ENCODE results near the gene CISTR. TPM values are rescaled to one million over a fixed set of nuclear protein-coding genes. Genes with fewer than 3 reads are reported as not detected.

The CISTR gene
- total and polyA plus RNA-seq, 4 donors = not detected

GRCh38 chr12:53754188-53754585 lies 2.4 kb upstream of the CISTR start:
- no peak for TF ChIP-seq CTCF (IDR thresholded peaks at IDR 0.05; ENCODE audit: control extremely low read depth, extremely low read depth)
- H3K4me3 ChIP-seq = no peak overlapping the region
- H3K9ac ChIP-seq (ENCODE audit: insufficient read depth in 1 of 2, low read length in 2 of 2) = no peak overlapping the region
- H3K4me1 ChIP-seq (ENCODE audit: control insufficient read depth in 5 of 5, insufficient read depth in 5 of 5, low read length in 5 of 5) = peaks cover 0 to 21% (median 5%) of the 10 kb centered on the region in 5 donors
- peaks cover 0 to 84% (median 68%) of the 10 kb centered on the region in 3 donors for H3K27me3 ChIP-seq (ENCODE audit: control insufficient read depth in 3 of 3, insufficient read depth in 3 of 3, low read length in 2 of 3)
- no peak for DNase-seq
- ATAC-seq (ENCODE audit: insufficient read depth, low FRiP score) = no peak
- WGBS, 2 donors = 49 to 53% methylated on average over 7 of the region's 7 CpGs
- H3K9me3 ChIP-seq (ENCODE audit: control insufficient read depth in 4 of 4, insufficient read depth in 3 of 4, low read length in 3 of 4) = no peaks in the 10 kb centered on the region
- no peak overlapping the region for H3K27ac ChIP-seq (ENCODE audit: low read depth in 1 of 2, low read length in 1 of 2)
- no peaks in the 10 kb centered on the region for H3K36me3 ChIP-seq (ENCODE audit: control insufficient read depth in 4 of 4, insufficient read depth in 4 of 4, low read length in 4 of 4)

GRCh38 chr12:53752621-53753020 lies 842 bp upstream of the CISTR start:
- no peak overlapping the region for H3K9ac ChIP-seq (ENCODE audit: insufficient read depth in 1 of 2, low read length in 2 of 2)
- 94 to 96% methylated on average over 3 of the region's 3 CpGs for WGBS, 2 donors
- H3K9me3 ChIP-seq (ENCODE audit: control insufficient read depth in 4 of 4, insufficient read depth in 3 of 4, low read length in 3 of 4) = no peaks in the 10 kb centered on the region
- H3K4me3 ChIP-seq = no peak overlapping the region
- DNase-seq (no peak), ATAC-seq (ENCODE audit: insufficient read depth, low FRiP score) (no peak)
- H3K4me1 ChIP-seq (ENCODE audit: control insufficient read depth in 5 of 5, insufficient read depth in 5 of 5, low read length in 5 of 5) = peaks cover 0 to 24% (median 5%) of the 10 kb centered on the region in 5 donors
- H3K27me3 ChIP-seq (ENCODE audit: control insufficient read depth in 3 of 3, insufficient read depth in 3 of 3, low read length in 2 of 3) = peaks cover 0 to 84% (median 72%) of the 10 kb centered on the region in 3 donors
- no peak for TF ChIP-seq CTCF (IDR thresholded peaks at IDR 0.05; ENCODE audit: control extremely low read depth, extremely low read depth)
- H3K27ac ChIP-seq (ENCODE audit: low read depth in 1 of 2, low read length in 1 of 2) = no peak overlapping the region
- H3K36me3 ChIP-seq (ENCODE audit: control insufficient read depth in 4 of 4, insufficient read depth in 4 of 4, low read length in 4 of 4) = no peaks in the 10 kb centered on the region

- Histone ChIP-seq H3K27me3 (ENCODE audit: control insufficient read depth in 3 of 3, insufficient read depth in 3 of 3, low read length in 2 of 3) (peaks cover 0 to 84% (median 72%) of the 10 kb centered on the region in 3 donors), H3K27ac (ENCODE audit: low read depth in 1 of 2, low read length in 1 of 2) (no peak overlapping the region), H3K9me3 (ENCODE audit: control insufficient read depth in 4 of 4, insufficient read depth in 3 of 4, low read length in 3 of 4) (no peaks in the 10 kb centered on the region), H3K4me3 (no peak overlapping the region), H3K9ac (ENCODE audit: insufficient read depth in 1 of 2, low read length in 2 of 2) (no peak overlapping the region), H3K36me3 (ENCODE audit: control insufficient read depth in 4 of 4, insufficient read depth in 4 of 4, low read length in 4 of 4) (no peaks in the 10 kb centered on the region), H3K4me1 (ENCODE audit: control insufficient read depth in 5 of 5, insufficient read depth in 5 of 5, low read length in 5 of 5) (peaks cover 0 to 24% (median 5%) of the 10 kb centered on the region in 5 donors)
- no peak for DNase-seq
- TF ChIP-seq CTCF (IDR thresholded peaks at IDR 0.05; ENCODE audit: control extremely low read depth, extremely low read depth) = no peak
- no peak for ATAC-seq (ENCODE audit: insufficient read depth, low FRiP score)
- WGBS, 2 donors = 50 to 63% methylated on average over 13 of the region's 13 CpGs
Measured at GRCh38 chr12:53752192-53752601, 418 bp upstream of the CISTR start.

- H3K4me3 ChIP-seq = no peak overlapping the region
Measured at GRCh38 chr12:53750812-53751335, 905 bp downstream of the CISTR start.

More at GRCh38 chr12:53750812-53751335, 905 bp downstream of the CISTR start:
- no peaks in the 10 kb centered on the region for H3K9me3 ChIP-seq (ENCODE audit: control insufficient read depth in 4 of 4, insufficient read depth in 3 of 4, low read length in 3 of 4)
- WGBS, 2 donors = 2 to 6% methylated on average over 32 to 36 of the region's 36 CpGs
- H3K36me3 ChIP-seq (ENCODE audit: control insufficient read depth in 4 of 4, insufficient read depth in 4 of 4, low read length in 4 of 4) = no peaks in the 10 kb centered on the region
- H3K9ac ChIP-seq (ENCODE audit: insufficient read depth in 1 of 2, low read length in 2 of 2) = no peak overlapping the region
- TF ChIP-seq CTCF (IDR thresholded peaks at IDR 0.05; ENCODE audit: control extremely low read depth, extremely low read depth) = no peak
- ATAC-seq (ENCODE audit: insufficient read depth, low FRiP score) (no peak), DNase-seq (peak in 2 of 3 donors; percentile 31 to 63)
- peaks cover 0 to 20% (median 5%) of the 10 kb centered on the region in 5 donors for H3K4me1 ChIP-seq (ENCODE audit: control insufficient read depth in 5 of 5, insufficient read depth in 5 of 5, low read length in 5 of 5)
- no peak overlapping the region for H3K27ac ChIP-seq (ENCODE audit: low read depth in 1 of 2, low read length in 1 of 2)
- peaks cover 0 to 88% (median 71%) of the 10 kb centered on the region in 3 donors for H3K27me3 ChIP-seq (ENCODE audit: control insufficient read depth in 3 of 3, insufficient read depth in 3 of 3, low read length in 2 of 3)
